ENCODE measurements around the gene FAM180B.

- TF ChIP-seq CTCF (IDR thresholded peaks at IDR 0.05 in 2 of 3, conservative IDR thresholded peaks at IDR 0.05 in 1 of 3; ENCODE audit: control insufficient read depth in 2 of 3, extremely low read depth in 1 of 3, insufficient read depth in 1 of 3, low read depth in 3 of 3, low read length in 3 of 3), result no peak
- TF ChIP-seq PML (IDR thresholded peaks at IDR 0.05; ENCODE audit: low read length), result no peak
- TF ChIP-seq EP300 (IDR thresholded peaks at IDR 0.05; ENCODE audit: borderline replicate concordance in 1 of 2, control insufficient read depth in 1 of 2, low read depth in 2 of 2, low read length in 2 of 2), result no peak
- no peak for TF ChIP-seq MLLT1 (IDR thresholded peaks at IDR 0.05)
- TF ChIP-seq POLR2A (IDR thresholded peaks at IDR 0.05; ENCODE audit: low read depth, low read length), result no peak
- TF ChIP-seq NFYB (IDR thresholded peaks at IDR 0.05; ENCODE audit: insufficient read depth, low read depth, low read length), result no peak
- TF ChIP-seq NFYA (IDR thresholded peaks at IDR 0.05; ENCODE audit: borderline replicate concordance, low read depth, low read length), result no peak
Measured at GRCh38 chr11:47536915-47537314, 49.6 kb upstream of the FAM180B start.

All from GM12878 (cell line).